HAP-1 (cell line): Measurements from ENCODE around the gene CASP1.
A peak's percentile ranks its signal among the peaks of the same experiment; 100 is the strongest.

Experiments
- DNase-seq, 2 experiments: peaks; one replicate each; pipeline ENCODE4 v3.0.0-alpha.2; 2016 to 2020; ENCODE audit warnings: low spot score in 2 of 2
- H3K27me3 ChIP-seq: fragments of 250-450 bp; sonication (Bioruptor Pico); 2 replicates; pipeline ENCODE4 v1.5.1; 2020; ENCODE audit warnings: low read depth, mild to moderate bottlenecking, moderate library complexity
- H3K36me3 ChIP-seq: fragments of 250-450 bp; sonication (Bioruptor Pico); replicated peaks from 2 replicates; pipeline ENCODE4 v1.5.1; 2020; ENCODE audit warnings: mild to moderate bottlenecking
- H3K4me1 ChIP-seq: fragments of 250-450 bp; sonication (Bioruptor Pico); 2 replicates; pipeline ENCODE4 v1.5.1; 2020; ENCODE audit warnings: mild to moderate bottlenecking
- H3K4me3 ChIP-seq: fragments of 250-450 bp; sonication (Bioruptor Pico); 2 replicates; pipeline ENCODE4 v1.5.1; 2020; ENCODE audit warnings: mild to moderate bottlenecking, moderate library complexity
- H3K9me3 ChIP-seq: fragments of 250-450 bp; sonication (Bioruptor Pico); 2 replicates; pipeline ENCODE4 v1.5.1; 2020; ENCODE audit warnings: mild to moderate bottlenecking, moderate library complexity
- in situ Hi-C: fragments of 300-500 bp; cut with MboI; formaldehyde crosslinking; loops from 3 replicates; pipeline ENCODE4 v1.14.3; 2020; ENCODE audit warnings: low sequenced_read_pairs, inconsistent platforms, mixed read lengths

Gene CASP1

GRCh38 chr11:105033343-105033742 lies 1.6 kb downstream of the CASP1 start:
- no peak for DNase-seq
- in situ Hi-C loops, result no loop called here
- no peaks in the 10 kb centered on the region for H3K27me3 ChIP-seq
- H3K36me3 ChIP-seq, result no peaks in the 10 kb centered on the region
- no peaks in the 10 kb centered on the region for H3K4me1 ChIP-seq
- no peak overlapping the region for H3K4me3 ChIP-seq
- no peaks in the 10 kb centered on the region for H3K9me3 ChIP-seq

- Histone ChIP-seq H3K4me3 (no peak overlapping the region), H3K27me3 (no peaks in the 10 kb centered on the region), H3K4me1 (no peaks in the 10 kb centered on the region), H3K36me3 (no peaks in the 10 kb centered on the region), H3K9me3 (no peaks in the 10 kb centered on the region)
- no peak for DNase-seq
- in situ Hi-C loops, result no loop called here
These were observed 2.4 kb downstream of the CASP1 start for GRCh38 chr11:105032495-105032894.

- H3K4me1 ChIP-seq, result no peaks in the 10 kb centered on the region
- in situ Hi-C loops, result no loop called here
- H3K9me3 ChIP-seq, result no peaks in the 10 kb centered on the region
- no peak for DNase-seq
- no peaks in the 10 kb centered on the region for H3K27me3 ChIP-seq
- H3K36me3 ChIP-seq, result no peaks in the 10 kb centered on the region
- H3K4me3 ChIP-seq, result no peak overlapping the region
These were observed 7.3 kb downstream of the CASP1 start for GRCh38 chr11:105027678-105028077.

DNA sequence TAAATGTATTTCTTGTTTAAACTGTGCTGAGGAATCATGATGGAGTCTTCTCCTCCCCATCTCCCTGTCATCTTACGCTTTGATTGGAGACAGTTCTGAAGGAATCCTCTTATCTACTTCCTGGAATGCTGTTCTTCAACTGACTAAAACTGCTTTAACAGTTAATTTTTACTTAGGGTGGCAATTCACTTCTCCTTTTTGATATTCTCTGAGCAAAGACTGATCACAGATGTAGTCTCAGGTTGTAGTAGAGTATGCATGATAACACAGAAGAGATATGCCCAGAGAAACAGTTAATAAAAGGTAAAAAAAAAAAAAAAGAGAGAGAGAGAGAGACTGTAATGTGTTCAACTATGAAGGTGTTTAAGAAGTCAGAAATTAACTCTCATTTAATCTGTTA lies 10.6 kb downstream of the CASP1 start:
- in situ Hi-C loops, result no loop called here
- Histone ChIP-seq H3K36me3 (no peaks in the 10 kb centered on the region), H3K4me1 (no peaks in the 10 kb centered on the region), H3K9me3 (no peaks in the 10 kb centered on the region), H3K4me3 (no peak overlapping the region), H3K27me3 (no peaks in the 10 kb centered on the region)
- DNase-seq, result no peak

DNA sequence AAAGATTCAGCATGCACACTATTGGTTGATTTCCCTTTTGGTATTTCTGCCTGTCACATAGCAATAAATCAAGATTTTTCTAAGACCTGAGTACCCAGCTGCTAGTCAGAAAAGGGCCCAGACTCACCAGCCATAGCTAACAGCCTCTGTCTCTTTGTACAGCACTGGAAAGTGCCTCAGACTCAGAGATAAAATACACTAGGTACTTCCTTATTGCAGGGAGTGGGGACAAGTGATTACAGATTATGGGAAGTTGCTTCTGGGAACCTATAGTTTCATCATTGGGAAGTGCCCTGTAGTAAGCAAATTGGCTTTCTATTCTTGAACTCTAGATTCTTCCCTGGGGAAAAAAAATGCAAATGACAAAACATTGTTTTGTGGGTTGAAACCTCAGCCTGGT lies 11.9 kb downstream of the CASP1 start, which contains the start of gene CASP5:
CASP5 (minus strand) TSS at position 166 of the 400 bp plus-strand sequence; CDS start at position 134, 32 bp downstream.
- no peak for DNase-seq
- H3K36me3 ChIP-seq, result no peaks in the 10 kb centered on the region
- H3K27me3 ChIP-seq, result no peaks in the 10 kb centered on the region
- H3K9me3 ChIP-seq, result no peaks in the 10 kb centered on the region
- in situ Hi-C loops, result no loop called here
- H3K4me3 ChIP-seq, result no peak within 1 kb of the TSS
- no peaks in the 10 kb centered on the region for H3K4me1 ChIP-seq

GRCh38 chr11:105022527-105022926 lies 12.4 kb downstream of the CASP1 start:
- no peaks in the 10 kb centered on the region for H3K4me1 ChIP-seq
- in situ Hi-C loops, result no loop called here
- H3K9me3 ChIP-seq, result no peaks in the 10 kb centered on the region
- no peak overlapping the region for H3K4me3 ChIP-seq
- no peak for DNase-seq
- no peaks in the 10 kb centered on the region for H3K27me3 ChIP-seq
- H3K36me3 ChIP-seq, result no peaks in the 10 kb centered on the region

GRCh38 chr11:105007463-105007862 lies 27.5 kb downstream of the CASP1 start:
- Histone ChIP-seq H3K36me3 (no peaks in the 10 kb centered on the region), H3K9me3 (no peaks in the 10 kb centered on the region), H3K4me3 (no peak overlapping the region), H3K27me3 (no peaks in the 10 kb centered on the region), H3K4me1 (no peaks in the 10 kb centered on the region)
- no peak for DNase-seq
- in situ Hi-C loops, result no loop called here

DNA sequence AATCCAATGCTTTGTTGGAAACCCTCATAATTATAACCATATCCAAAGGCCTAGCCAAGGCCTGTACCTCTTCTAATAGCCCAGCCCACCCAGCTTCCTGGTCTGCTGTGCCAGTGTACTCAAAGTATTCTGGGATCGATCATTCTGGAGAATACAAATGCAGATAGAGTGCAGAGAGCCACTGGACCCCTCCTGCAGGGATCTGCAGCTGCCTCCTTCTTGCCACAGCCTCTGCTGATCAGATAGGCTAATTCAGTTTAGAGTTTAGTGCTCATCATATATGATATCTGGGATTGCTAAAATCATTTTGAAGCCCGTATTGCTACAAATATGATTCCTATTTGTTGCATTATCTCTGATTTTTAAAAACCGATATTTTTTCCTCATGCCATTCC lies 29.5 kb downstream of the CASP1 start:
- no peaks in the 10 kb centered on the region for H3K36me3 ChIP-seq
- no peaks in the 10 kb centered on the region for H3K4me1 ChIP-seq
- no peak overlapping the region for H3K4me3 ChIP-seq
- in situ Hi-C loops, result no loop called here
- H3K27me3 ChIP-seq, result no peaks in the 10 kb centered on the region
- H3K9me3 ChIP-seq, result no peaks in the 10 kb centered on the region
- no peak for DNase-seq

DNA sequence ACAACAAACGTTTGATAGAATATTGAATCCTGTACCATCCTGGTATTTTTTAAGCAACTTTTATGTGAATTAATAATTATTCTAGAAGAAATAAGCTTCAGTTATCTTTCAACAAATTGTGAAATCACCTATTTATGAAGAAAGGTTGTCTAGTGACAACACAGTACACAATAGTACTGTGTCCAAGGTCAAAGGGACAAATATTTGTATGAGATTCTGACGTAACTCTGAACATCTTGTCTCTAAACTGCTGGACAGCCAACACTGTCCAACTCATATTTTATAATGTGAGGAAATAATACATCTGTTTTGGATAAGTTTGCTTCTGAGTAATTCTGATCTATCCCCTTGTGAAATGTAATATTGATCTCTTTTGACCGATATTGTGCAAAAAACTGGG lies 30.9 kb downstream of the CASP1 start:
- no peak for DNase-seq
- Histone ChIP-seq H3K4me1 (no peaks in the 10 kb centered on the region), H3K36me3 (no peaks in the 10 kb centered on the region), H3K4me3 (no peak overlapping the region), H3K9me3 (no peaks in the 10 kb centered on the region), H3K27me3 (no peaks in the 10 kb centered on the region)
- in situ Hi-C loops, result no loop called here

- Histone ChIP-seq H3K27me3 (no peaks in the 10 kb centered on the region), H3K9me3 (no peaks in the 10 kb centered on the region), H3K4me1 (no peaks in the 10 kb centered on the region), H3K4me3 (no peak overlapping the region), H3K36me3 (no peaks in the 10 kb centered on the region)
- in situ Hi-C loops, result no loop called here
- DNase-seq, result no peak
These were observed 31.8 kb downstream of the CASP1 start for GRCh38 chr11:105003151-105003550.

DNA sequence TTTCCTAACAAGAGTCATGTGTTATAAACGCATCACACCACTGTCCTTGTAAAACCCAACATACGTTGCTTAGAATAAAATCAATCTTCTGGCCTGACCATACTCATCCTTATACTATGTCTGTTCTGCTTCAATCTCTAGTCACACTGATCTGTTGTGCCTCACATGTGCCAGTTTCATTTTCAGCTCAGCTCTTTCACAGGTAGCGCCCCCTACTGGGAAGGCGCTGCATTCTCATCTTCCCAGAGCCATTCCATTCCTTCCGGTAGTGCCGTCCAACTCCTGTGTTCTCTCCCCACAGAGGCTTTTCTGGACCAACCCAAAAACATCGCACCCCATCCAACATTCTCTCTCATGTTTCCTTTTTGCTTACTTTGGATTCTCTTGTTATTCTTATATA lies 34.1 kb downstream of the CASP1 start:
- no peaks in the 10 kb centered on the region for H3K4me1 ChIP-seq
- H3K27me3 ChIP-seq, result no peaks in the 10 kb centered on the region
- peak in 1 of 2 experiments; percentile 40 for DNase-seq
- H3K9me3 ChIP-seq, result no peaks in the 10 kb centered on the region
- in situ Hi-C loops, result no loop called here
- no peaks in the 10 kb centered on the region for H3K36me3 ChIP-seq
- no peak overlapping the region for H3K4me3 ChIP-seq

- Histone ChIP-seq H3K9me3 (no peaks in the 10 kb centered on the region), H3K4me1 (no peaks in the 10 kb centered on the region), H3K36me3 (no peaks in the 10 kb centered on the region), H3K27me3 (no peaks in the 10 kb centered on the region), H3K4me3 (no peak overlapping the region)
- in situ Hi-C loops, result no loop called here
- peak in 1 of 2 experiments; percentile 8 for DNase-seq
These were observed 34.8 kb downstream of the CASP1 start for GRCh38 chr11:105000167-105000566.

DNA sequence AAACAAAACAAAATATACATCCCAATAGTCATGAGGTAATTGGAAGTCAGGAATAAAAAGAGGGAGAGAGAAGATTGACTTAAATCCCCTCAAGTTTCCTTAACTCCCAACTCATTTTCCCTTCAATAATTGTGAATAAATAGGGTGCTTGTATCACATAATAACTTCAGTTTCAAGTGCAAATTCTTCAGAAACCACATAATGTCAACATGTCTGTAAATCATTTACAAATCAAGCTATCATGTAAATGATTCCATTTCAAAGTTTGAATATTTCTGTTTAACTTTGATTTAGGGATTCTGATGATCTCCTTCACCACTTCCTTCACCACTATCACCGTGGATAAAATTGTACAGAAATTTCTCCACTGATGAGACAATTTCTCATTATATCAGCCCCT lies 35.2 kb downstream of the CASP1 start:
- Histone ChIP-seq H3K36me3 (no peaks in the 10 kb centered on the region), H3K4me3 (no peak overlapping the region), H3K27me3 (no peaks in the 10 kb centered on the region), H3K9me3 (no peaks in the 10 kb centered on the region), H3K4me1 (no peaks in the 10 kb centered on the region)
- no peak for DNase-seq
- in situ Hi-C loops, result no loop called here

DNA sequence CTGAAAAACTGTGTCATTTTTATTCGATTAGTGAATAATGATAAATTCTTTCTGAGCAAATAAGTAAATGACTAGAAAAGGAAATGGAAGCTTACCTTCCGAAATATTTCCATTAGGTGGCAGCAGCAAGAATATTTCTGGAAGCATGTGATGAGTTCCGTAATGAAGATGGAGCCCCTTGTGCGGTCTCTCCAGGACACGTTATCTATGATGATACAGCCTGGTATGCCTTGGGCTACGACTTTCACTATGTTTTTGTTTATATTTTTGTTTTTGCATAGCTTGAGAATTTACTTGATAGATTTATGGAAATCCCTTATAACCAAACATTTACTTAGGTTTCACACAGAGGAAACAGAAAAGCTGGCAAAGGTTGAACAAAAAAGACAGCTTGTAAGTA lies 37.7 kb downstream of the CASP1 start:
- H3K27me3 ChIP-seq, result no peaks in the 10 kb centered on the region
- in situ Hi-C loops, result no loop called here
- no peak for DNase-seq
- H3K4me1 ChIP-seq, result no peaks in the 10 kb centered on the region
- H3K4me3 ChIP-seq, result no peak overlapping the region
- no peaks in the 10 kb centered on the region for H3K36me3 ChIP-seq
- no peaks in the 10 kb centered on the region for H3K9me3 ChIP-seq

DNA sequence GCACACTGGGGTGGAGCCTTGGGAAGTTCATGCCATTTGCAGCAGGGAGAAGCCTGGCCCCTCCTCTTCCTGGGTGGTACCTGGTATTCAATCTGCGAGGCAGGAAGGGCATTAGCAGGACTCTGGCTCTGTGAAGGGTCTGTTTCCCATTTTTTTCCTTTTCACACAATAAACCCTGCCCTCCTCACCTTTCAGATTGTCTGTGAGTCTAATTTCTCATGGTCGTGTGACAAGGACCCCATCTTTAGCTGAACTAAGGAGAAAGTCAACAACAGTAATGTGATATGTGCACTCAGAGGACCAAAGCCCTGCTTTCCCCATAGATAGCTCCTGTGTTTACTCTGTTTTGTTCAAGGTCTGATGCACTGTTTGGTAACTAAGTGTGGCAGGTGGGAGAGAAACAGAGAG lies 39.9 kb downstream of the CASP1 start:
- H3K27me3 ChIP-seq, result no peaks in the 10 kb centered on the region
- DNase-seq, result no peak
- H3K4me1 ChIP-seq, result no peaks in the 10 kb centered on the region
- H3K36me3 ChIP-seq, result no peaks in the 10 kb centered on the region
- no peak overlapping the region for H3K4me3 ChIP-seq
- in situ Hi-C loops, result no loop called here
- H3K9me3 ChIP-seq, result no peaks in the 10 kb centered on the region
